ENCODE results near the gene SSTR5.

GRCh38 chr16:1084971-1085370 lies 12.4 kb downstream of the SSTR5 start:
- TF ChIP-seq CTCF (IDR thresholded peaks at IDR 0.05 in 2 of 3, conservative IDR thresholded peaks at IDR 0.05 in 1 of 3; ENCODE audit: control insufficient read depth in 2 of 3, extremely low read depth in 1 of 3, insufficient read depth in 1 of 3, low read depth in 3 of 3, low read length in 3 of 3): no peak
- no peak for TF ChIP-seq CEBPB (IDR thresholded peaks at IDR 0.05; ENCODE audit: borderline replicate concordance in 1 of 2, low read depth in 2 of 2, low read length in 2 of 2)
- TF ChIP-seq CEBPZ (IDR thresholded peaks at IDR 0.05; ENCODE audit: low read depth, low read length): no peak
- TF ChIP-seq PAX5 (IDR thresholded peaks at IDR 0.05; ENCODE audit: borderline replicate concordance, low read depth, low read length): no peak
- no peak for TF ChIP-seq POLR2A (IDR thresholded peaks at IDR 0.05; ENCODE audit: low read depth, low read length)
- TF ChIP-seq MXI1 (IDR thresholded peaks at IDR 0.05; ENCODE audit: low read depth, low read length): no peak
- TF ChIP-seq BCLAF1 (IDR thresholded peaks at IDR 0.05): no peak
- no peak for TF ChIP-seq BRCA1 (IDR thresholded peaks at IDR 0.05; ENCODE audit: low read depth, low read length)
- TF ChIP-seq MAX (IDR thresholded peaks at IDR 0.05; ENCODE audit: low read depth, low read length): no peak
- TF ChIP-seq EP300 (IDR thresholded peaks at IDR 0.05; ENCODE audit: borderline replicate concordance in 1 of 2, control insufficient read depth in 1 of 2, low read depth in 2 of 2, low read length in 2 of 2): no peak
- TF ChIP-seq HCFC1 (IDR thresholded peaks at IDR 0.05; ENCODE audit: low read length): no peak
- no peak for TF ChIP-seq E2F4 (IDR thresholded peaks at IDR 0.05; ENCODE audit: low read depth, low read length)
- no peak for TF ChIP-seq SRF (IDR thresholded peaks at IDR 0.05; ENCODE audit: low read depth in 2 of 2, low read length in 2 of 2)
- TF ChIP-seq ESRRA (IDR thresholded peaks at IDR 0.05; ENCODE audit: low read length): no peak

Measured in GM12878 (cell line).